ENCODE results near the gene FZD1.

Gene FZD1

DNA sequence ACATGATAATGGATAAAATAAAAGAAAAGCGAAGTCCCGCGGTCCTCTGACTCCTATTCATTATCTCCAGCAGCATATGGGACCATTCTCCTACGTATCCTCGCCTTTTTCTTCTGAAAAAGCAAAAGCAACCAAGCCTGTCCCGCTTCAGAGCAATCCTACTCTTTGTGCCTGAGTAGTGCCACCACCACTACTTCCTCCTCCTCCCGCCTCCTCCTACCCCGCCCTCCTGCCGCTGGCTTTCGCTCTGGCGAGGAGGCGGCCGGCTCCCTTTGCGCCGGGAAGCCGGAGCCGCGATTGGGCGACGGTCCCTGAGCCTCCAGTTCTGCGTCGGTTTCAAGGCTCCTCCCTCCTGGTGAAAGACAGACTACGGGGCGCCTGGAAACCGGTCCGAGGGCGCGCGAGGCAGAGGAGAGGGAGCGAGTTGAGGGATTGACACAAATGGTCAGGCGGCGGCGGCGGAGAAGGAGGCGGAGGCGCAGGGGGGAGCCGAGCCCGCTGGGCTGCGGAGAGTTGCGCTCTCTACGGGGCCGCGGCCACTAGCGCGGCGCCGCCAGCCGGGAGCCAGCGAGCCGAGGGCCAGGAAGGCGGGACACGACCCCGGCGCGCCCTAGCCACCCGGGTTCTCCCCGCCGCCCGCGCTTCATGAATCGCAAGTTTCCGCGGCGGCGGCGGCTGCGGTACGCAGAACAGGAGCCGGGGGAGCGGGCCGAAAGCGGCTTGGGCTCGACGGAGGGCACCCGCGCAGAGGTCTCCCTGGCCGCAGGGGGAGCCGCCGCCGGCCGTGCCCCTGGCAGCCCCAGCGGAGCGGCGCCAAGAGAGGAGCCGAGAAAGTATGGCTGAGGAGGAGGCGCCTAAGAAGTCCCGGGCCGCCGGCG lies at the start of gene FZD1:
FZD1 (plus strand) TSS at position 388 of the 878 bp plus-strand sequence; CDS start at position 836, 448 bp downstream.
- peak; percentile 90 to 94 for DNase-seq

DNA sequence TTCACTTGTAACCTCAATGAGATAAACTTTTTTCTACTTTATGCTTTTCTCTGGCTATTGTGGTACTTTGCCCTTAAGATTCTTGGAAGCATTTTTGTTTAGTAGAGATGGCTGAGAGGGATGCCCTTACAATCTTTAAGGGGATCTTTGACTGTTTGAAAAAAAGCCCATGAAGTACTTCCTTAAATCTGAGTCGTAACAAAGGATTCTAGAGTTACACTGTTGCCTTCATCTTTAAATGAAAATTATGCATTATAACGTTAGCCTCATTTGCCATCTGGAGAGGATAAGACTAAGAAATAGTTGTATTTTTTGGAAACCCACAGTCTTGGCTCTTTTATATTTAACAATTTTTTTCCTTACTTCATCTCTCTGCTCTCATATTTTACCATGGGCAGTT lies 37.8 kb upstream of the FZD1 start:
- no peak for DNase-seq

DNA sequence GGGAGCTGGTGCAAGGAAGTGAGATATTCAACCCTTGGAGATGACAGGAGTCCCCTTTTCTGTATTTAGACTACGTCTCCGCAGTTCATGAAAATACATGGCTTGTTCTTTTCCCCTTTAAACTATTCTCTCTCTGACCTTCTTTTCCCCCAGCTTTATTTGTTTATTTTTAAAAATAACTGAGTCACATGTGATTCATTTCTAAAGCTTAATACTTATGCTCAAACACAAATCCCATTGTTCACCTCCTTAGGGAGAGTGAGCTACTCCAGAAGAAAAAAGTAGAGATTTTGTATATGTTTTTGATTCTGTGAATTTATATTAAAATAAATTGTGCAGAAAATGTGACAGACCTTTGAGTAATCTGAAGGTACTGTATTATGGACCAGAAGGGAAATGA lies 35.9 kb upstream of the FZD1 start:
- DNase-seq, result no peak

GRCh38 chr7:91228927-91229558 lies 35.2 kb upstream of the FZD1 start:
- no peak for DNase-seq

DNA sequence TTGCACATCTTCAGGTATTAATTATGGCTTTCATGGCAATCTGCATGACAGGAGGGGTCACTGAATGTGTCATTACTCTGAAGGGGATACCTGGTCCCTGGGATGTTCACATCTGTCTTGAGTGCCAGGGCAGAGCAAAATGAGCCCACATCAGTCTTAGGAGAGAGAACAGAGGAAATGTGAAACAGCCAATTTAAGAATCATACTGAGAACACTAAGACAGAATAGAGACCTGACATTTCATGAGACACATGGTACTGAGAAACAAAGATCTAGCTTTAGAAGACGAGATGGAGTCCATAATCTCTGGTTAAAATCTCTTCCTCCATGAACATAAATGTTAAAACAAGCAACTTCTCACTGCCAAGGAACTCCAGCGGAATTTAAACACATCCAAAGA lies 34.1 kb upstream of the FZD1 start:
- DNase-seq, result no peak

GRCh38 chr7:91230503-91230902 lies 33.7 kb upstream of the FZD1 start:
- no peak for DNase-seq

DNA sequence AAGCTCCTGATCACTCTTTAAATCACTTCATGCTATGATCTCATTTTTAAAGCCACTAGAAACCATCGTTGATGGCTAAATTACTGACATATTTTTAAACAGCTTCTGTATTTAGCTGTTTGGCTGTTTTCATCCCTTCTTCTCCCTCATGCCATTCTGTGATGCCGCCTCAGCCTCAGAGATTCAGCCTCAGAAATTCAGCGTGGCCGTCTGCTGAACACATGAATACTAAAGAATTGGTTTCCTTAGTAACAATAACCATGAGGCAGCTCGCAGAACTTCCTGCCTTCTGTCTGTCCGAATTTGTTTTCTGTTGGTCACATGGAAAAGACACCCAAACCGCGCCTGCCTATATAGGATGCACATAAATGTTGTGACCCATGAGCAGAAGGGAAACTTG lies 31.0 kb upstream of the FZD1 start:
- no peak for DNase-seq

GRCh38 chr7:91235211-91235832 lies 28.9 kb upstream of the FZD1 start:
- DNase-seq, result no peak

DNA sequence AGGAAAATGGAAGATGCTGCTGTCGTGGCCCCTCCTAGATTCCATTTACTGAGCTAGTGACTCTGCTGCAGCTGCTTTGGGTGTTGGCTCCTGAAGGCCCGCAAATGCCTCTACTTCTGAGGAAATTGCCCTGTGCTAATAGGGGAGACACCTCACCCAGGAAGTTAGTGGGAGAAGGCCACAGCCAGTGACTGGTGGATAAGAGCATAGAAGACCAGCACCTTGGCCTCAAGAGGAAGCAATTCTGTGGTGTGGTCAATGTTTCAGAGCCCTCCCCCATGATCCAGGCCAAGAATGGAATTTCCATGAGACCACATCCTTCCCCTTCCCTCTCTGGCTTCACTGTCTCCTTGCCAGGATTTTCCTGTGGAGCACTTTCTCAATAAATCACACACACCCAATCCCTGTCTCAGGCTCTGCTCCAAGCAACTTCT lies 25.0 kb upstream of the FZD1 start:
- DNase-seq, result peak; percentile 35 to 76

DNA sequence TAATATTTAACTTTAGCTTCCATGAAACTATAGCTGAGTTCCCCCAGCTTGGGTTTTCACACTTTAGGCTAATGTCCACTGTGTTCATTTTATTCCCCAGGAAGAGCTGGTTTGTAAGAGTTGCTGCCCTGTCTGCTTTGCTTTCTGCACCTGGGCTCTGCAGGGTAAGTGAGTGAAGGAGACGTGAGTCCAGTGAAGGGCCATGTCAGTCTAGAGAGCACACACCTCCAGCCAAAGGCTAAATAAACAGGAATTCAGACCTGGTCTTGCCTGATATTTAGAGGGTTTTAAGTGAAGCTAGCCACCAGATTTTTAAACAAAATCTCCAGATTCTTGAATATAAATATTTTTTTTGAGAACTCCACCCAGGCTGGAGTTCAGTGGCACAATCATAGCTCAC lies 24.5 kb upstream of the FZD1 start:
- no peak for DNase-seq

- DNase-seq, result no peak
These were observed 23.8 kb upstream of the FZD1 start for GRCh38 chr7:91240376-91240941.

DNA sequence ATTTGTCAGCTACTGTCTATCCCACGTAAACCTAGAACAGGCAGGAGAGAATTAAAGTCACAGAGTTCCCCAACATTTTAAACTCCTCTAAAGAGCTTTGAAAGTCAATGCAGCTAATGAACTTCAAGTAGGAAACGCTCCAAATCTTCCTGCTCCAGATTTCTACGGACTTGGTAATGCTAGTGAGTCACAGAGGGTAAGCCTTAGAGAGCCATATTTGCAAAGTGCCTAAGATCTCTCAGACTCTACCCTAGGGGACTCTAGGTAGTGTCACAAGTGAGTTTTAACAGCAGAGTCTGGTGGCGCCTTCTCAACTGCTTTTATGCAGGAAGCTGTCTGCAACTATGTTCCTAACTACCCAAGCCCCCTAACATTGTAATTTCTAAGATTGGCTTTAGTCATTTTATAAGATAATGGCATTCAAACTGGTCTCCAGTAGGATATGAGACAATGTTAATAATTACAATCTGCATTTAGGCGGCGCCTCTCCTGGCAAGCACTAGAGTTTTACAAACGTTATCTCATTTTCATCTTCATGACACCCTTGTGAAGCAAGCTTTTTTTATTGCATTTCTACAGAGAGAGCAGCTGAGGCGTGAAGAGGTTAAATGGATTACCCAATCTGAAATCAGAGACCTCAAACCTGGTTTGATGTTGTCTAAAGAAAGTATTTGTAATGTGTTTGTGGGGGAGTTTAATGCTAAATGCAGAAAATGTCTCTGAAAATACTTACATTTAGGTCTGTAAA lies 22.0 kb upstream of the FZD1 start:
- no peak for DNase-seq

DNA sequence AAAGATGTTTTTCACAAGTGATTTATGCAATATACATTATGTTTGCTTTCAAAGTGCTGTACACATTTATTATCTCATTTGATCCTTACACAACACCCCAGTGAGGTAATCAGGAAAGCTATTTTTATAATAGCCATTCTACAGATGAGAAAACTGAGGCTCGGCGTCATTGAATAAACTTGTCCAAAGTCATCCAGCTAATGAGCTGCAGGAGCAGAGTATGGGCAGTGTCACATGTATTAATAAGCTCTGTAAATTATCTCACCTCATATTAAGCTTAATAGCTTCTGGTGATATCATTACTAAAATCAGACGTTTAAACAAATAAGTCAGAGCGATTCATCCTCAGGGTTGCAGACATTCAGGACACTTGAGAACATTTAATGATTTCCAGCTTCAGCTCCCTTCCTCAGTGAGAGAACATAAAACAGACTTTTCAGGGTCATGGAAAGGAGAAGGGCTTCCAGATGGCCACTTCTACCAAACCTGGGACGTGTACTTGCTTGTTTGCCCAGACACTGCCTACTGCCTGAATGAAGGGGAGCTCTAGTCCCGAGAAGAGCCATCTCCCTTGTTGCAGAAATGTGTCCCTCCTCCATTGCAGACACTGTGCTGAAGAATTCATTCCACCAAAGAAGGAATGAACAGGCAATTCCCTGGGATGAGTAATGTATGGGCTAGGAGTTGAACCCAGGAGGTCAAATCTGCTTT lies 20.5 kb upstream of the FZD1 start:
- no peak for DNase-seq

DNA sequence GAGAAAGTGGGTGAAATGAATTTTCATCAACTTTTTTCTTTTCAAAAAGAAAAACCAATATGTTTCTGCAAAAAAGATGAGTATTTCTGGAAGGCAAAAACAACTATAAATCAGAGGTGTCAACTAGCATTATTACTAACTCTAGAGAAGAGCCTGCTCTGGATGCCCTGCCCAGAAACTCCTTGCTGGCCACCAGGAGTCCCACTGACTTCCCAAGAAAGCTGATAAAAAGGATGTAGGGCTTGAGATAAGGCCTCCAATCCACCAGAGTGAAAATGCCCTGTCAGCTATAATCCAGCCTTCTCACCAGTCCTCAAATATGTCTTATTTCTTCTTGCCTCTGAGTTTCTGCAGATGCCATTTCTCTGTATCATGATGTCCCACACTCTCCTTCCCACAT lies 16.7 kb upstream of the FZD1 start:
- DNase-seq, result peak in 1 of 2 experiments; percentile 26

GRCh38 chr7:91248996-91249395 lies 15.2 kb upstream of the FZD1 start:
- DNase-seq, result no peak

DNA sequence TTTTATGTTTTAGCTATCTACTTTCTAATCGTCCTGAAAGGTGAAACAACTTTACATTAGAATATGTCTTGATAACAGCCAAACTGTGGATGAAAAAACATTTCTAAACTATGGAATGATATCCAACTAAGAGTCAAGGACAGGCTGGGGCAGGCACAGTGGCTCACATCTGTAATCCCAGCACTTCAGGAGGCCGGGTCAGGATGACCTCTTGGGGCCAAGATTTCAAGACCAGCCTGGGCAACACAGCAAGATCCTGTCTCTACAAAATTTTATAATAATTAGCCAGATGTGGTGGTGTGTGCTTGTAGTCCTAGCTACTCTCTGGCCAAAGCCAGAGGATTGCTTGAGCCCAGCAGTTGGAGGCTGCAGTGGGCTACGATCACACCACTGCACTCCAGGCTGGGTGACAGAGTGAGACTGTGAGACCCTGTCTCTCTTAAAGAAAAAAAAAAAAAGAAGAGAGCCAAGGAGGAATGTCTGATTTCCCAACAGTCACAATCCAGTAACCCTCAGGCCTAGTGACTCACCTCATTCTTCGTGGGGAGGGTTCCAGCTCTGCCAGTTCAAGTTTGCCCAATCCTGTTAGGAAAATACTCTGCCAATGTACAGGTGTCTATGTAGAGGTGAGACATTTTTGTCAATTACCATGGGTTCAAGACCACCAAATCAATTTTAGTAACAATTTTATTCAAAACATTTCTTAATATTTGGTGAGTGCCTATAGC lies 14.6 kb upstream of the FZD1 start:
- DNase-seq, result peak in 1 of 2 experiments; percentile 43

- DNase-seq, result no peak
These were observed 13.5 kb upstream of the FZD1 start for GRCh38 chr7:91250706-91251105.

- DNase-seq, result no peak
These were observed 12.4 kb upstream of the FZD1 start for GRCh38 chr7:91251877-91252276.

DNA sequence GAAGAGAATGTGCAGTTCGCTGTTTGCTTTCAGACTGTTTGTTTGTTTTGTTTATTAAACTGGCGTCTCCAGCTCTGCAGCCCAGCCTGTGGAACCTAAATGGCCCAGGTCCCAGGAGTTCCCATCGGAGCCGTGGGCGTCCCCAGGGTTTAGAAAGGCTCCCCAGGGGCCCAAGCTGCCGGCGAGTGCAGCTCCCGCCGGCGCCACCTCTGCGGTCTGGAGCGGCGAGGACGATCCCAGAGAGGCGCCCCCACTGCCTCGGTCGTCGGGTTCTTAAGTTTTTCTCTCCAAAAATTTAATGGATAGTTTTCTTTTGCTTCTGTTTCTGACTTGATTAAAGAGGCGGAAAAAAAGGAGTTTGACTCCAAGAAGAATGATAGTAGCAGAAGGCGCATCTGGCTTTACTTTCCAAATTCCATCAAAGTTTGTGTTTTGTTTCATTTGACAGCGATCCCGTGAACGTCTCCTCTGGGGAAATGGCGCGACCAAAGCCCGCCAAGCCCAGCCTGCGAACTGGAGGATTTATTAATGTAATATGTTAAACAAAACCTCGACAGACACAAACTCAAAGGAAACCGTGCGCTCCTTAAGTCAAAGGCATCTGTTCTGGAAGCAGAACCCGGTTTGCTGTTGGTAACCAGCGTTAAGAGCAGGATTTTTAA lies 718 bp upstream of the FZD1 start:
- peak in 1 of 2 experiments; percentile 75 for DNase-seq

DNA sequence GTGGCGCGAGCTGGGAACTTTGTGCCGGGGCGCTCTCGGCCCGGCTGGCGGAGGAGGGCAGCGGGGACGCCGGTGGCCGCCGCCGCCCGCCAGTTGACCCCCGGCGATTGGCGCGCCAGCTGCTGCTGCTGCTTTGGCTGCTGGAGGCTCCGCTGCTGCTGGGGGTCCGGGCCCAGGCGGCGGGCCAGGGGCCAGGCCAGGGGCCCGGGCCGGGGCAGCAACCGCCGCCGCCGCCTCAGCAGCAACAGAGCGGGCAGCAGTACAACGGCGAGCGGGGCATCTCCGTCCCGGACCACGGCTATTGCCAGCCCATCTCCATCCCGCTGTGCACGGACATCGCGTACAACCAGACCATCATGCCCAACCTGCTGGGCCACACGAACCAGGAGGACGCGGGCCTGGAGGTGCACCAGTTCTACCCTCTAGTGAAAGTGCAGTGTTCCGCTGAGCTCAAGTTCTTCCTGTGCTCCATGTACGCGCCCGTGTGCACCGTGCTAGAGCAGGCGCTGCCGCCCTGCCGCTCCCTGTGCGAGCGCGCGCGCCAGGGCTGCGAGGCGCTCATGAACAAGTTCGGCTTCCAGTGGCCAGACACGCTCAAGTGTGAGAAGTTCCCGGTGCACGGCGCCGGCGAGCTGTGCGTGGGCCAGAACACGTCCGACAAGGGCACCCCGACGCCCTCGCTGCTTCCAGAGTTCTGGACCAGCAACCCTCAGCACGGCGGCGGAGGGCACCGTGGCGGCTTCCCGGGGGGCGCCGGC lies 870 bp downstream of the FZD1 start:
- DNase-seq, result peak in 1 of 2 experiments; percentile 21
